ENCODE measurements around the gene MOGAT2. TPM values are rescaled to one million over a fixed set of nuclear protein-coding genes. Genes with fewer than 3 reads are reported as not detected.

MOGAT2 gene
- total RNA-seq, 4 donors from 2014 or later = 0.57 TPM; not detected in 3

- no peak for TF ChIP-seq CTCF (IDR thresholded peaks at IDR 0.05; ENCODE audit: low read depth)
These were observed 17.0 kb downstream of the MOGAT2 start for GRCh38 chr11:75734491-75735180.

- no peak for TF ChIP-seq CTCF (IDR thresholded peaks at IDR 0.05; ENCODE audit: low read depth)
These were observed 17.7 kb downstream of the MOGAT2 start for GRCh38 chr11:75735181-75735845.

GRCh38 chr11:75737314-75737713 is 19.7 kb downstream of the MOGAT2 start:
- TF ChIP-seq CTCF (IDR thresholded peaks at IDR 0.05; ENCODE audit: low read depth) = no peak

GRCh38 chr11:75740681-75741080 is 23.0 kb downstream of the MOGAT2 start:
- TF ChIP-seq CTCF (IDR thresholded peaks at IDR 0.05; ENCODE audit: low read depth) = no peak

GRCh38 chr11:75743711-75744563 is 26.3 kb downstream of the MOGAT2 start:
- no peak for TF ChIP-seq CTCF (IDR thresholded peaks at IDR 0.05; ENCODE audit: low read depth)

GRCh38 chr11:75745807-75746206 is 28.2 kb downstream of the MOGAT2 start:
- TF ChIP-seq CTCF (IDR thresholded peaks at IDR 0.05; ENCODE audit: low read depth) = no peak

GRCh38 chr11:75757651-75758050 is 40.0 kb downstream of the MOGAT2 start:
- TF ChIP-seq CTCF (IDR thresholded peaks at IDR 0.05; ENCODE audit: low read depth) = no peak
